Stomach (tissue), 9 donors: Measurements from ENCODE around the gene TMEM165. TPM values are rescaled to one million over a fixed set of nuclear protein-coding genes. Genes with fewer than 3 reads are reported as not detected.
A peak's percentile ranks its signal among the peaks of the same experiment; 100 is the strongest.

Experiments used
- DNase-seq, 2 donors: peaks; one replicate each; pipeline versions ENCODE4 v3.0.0 to v3.0.0-alpha.2; 2013 to 2019
- H3K27ac ChIP-seq, 5 donors: fragments of 200-600 bp in 4 of 5; sonication (generic) in 4 of 5; one replicate each; pipeline ENCODE4 v1.5.1; 2013 to 2019; ENCODE audit warnings: mild to moderate bottlenecking in 1 of 5, moderate library complexity in 1 of 5
- H3K27me3 ChIP-seq, 3 donors: fragments of 200-600 bp; sonication (generic); one replicate each; pipeline ENCODE4 v1.5.1; 2017 to 2019; ENCODE audit warnings: mixed run types in 1 of 3
- H3K36me3 ChIP-seq, 4 donors: fragments of 200-600 bp; sonication (generic); 1 replicate in 3 of 4; 2 replicates in 1 of 4; pipeline ENCODE4 v1.5.1; 2016 to 2019
- H3K4me1 ChIP-seq, 4 donors: fragments of 200-600 bp; sonication (generic); one replicate each; pipeline ENCODE4 v1.5.1; 2016 to 2019
- H3K4me3 ChIP-seq, 4 donors: fragments of 200-600 bp; sonication (generic) in 3 of 4; one replicate each; pipeline ENCODE4 v1.5.1; 2016 to 2019; ENCODE audit warnings: mild to moderate bottlenecking in 1 of 4
- H3K9me3 ChIP-seq, 4 donors: fragments of 200-600 bp; sonication (generic); one replicate each; pipeline ENCODE4 v1.5.1; 2016 to 2019
- CTCF ChIP-seq, 7 experiments: fragments of 450-650 bp in 4 of 7; fragments of 200-600 bp in 3 of 7; sonication (generic) in 3 of 7; IDR thresholded peaks; one replicate each; pipeline ENCODE4 v1.5.1; 2016 to 2019; ENCODE audit warnings: antibody characterized with exemption in 7 of 7, control low read depth in 2 of 7, mild to moderate bottlenecking in 1 of 7
- EP300 ChIP-seq: sonication (generic); formaldehyde crosslinking; IDR thresholded peaks from one replicate; pipeline ENCODE4 v1.6.1; 2017; ENCODE audit warnings: antibody characterized with exemption
- POLR2A ChIP-seq, 4 donors: fragments of 450-650 bp; IDR thresholded peaks; one replicate each; pipeline ENCODE4 v1.6.1; 2016; ENCODE audit warnings: antibody characterized with exemption in 4 of 4, control low read depth in 2 of 4, mild to moderate bottlenecking in 1 of 4, moderate library complexity in 1 of 4
- POLR2AphosphoS5 ChIP-seq, 3 donors: sonication (generic); formaldehyde crosslinking; IDR thresholded peaks; one replicate each; pipeline ENCODE4 v1.6.1; 2016; ENCODE audit warnings: antibody characterized with exemption in 3 of 3
- WGBS, 5 donors: extraction: QIAGEN DNeasy Blood & Tissue Kit in 3 of 5; methylation state at CpG; one replicate each; pipeline versions ENCODE4 v1.1.5 to v1.1.7; 2013 to 2018; 5-methylcytosine and 5-hydroxymethylcytosine counted together
- intact Hi-C: fragments of 100-400 bp; cut with DNase I; formaldehyde crosslinking; loops from one replicate; pipeline ENCODE4 v1.15.1; 2023; ENCODE audit warnings: low total_unique reads
- polyA plus RNA-seq, 3 donors: library from polyadenylated mRNA; stranded (reverse); fragments of 200-250 nt; gene quantifications; one replicate each; pipeline ENCODE4 v1.2.3, GENCODE V29; 2013
- total RNA-seq, 5 donors: library from RNA; depleted of rRNA; stranded (reverse); fragments of >200 nt; gene quantifications; one replicate each; pipeline versions ENCODE4 v1.1.0 to v1.2.3, GENCODE V29; 2014 to 2016
- donor health status: healthy with polysubstance abuse.
- donor health status: Bipolar disorder and iron deficiency.
- donor health status: healthy.

Gene TMEM165
- total and polyA plus RNA-seq, 8 donors: 21.6 to 365 (median 107) TPM

DNA sequence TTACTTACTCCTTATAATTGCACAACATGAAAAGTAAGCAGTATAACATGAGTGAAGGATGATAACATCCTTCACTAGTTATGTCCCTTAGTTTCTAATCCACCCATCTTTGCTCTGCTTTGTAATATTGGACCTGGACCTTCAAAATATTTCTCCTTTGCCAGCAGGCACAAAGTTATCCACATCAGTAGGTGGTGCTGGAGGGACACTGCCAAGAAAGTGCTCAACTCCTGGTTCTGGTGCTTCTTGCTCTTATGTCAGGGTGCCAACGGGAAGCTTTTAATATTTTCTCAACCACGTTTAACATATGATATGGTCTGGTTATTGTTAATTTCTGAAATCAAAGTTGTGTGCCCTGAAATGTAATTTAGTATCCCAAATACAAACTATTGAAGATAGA lies 49.1 kb downstream of the TMEM165 start:
- H3K27ac ChIP-seq: no peak overlapping the region
- H3K9me3 ChIP-seq: no peaks in the 10 kb centered on the region
- no peak overlapping the region for H3K4me3 ChIP-seq
- intact Hi-C loops: no loop called here
- TF ChIP-seq POLR2A (IDR thresholded peaks at IDR 0.05) (no peak), CTCF (IDR thresholded peaks at IDR 0.05) (peak in 2 of 7 experiments; percentile 9 to 36), POLR2AphosphoS5 (IDR thresholded peaks at IDR 0.05) (peak in 1 of 3 donors; percentile 28)
- WGBS, 5 donors: 12 to 35% (median 17%) methylated on average over 2 of the region's 2 CpGs; no CpG with 5 or more reads in 1 of the 5 donors
- peaks cover 12 to 76% (median 70%) of the 10 kb centered on the region in 4 donors for H3K36me3 ChIP-seq
- peak in 1 of 2 donors; percentile 66 for DNase-seq
- peaks cover 0 to 11% (median 3%) of the 10 kb centered on the region in 4 donors for H3K4me1 ChIP-seq
- no peaks in the 10 kb centered on the region for H3K27me3 ChIP-seq

DNA sequence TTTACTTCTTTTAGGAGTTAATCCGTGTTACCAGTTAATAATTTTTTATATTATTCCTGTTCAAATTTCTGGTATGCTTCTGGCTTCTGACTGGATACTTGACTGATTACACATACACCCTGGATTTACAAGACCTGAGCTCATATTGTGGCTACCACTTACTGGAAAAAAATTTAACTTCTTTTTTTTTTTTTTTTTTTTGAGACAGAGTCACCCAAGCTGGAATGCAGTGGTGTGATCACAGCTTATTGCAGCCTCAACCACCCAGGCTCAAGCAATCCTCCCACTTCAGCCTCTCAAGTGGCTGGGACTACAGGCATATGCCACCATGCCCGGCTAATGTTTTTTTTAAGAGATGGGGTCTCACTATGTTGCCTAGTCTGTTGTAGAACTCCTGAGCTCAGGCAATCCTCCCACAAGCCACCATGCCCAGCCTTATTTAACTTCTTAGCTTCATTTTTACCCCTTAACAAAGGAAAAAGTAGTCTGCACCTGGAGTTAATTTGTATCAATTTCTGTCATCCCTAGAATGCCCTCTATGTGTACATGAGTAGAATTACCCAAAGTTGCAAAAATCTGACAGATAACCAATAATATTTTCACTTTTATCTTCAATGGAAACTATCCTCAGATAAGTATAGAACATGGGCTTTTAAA lies 50.3 kb downstream of the TMEM165 start:
- peaks cover 0 to 7% (median 3%) of the 10 kb centered on the region in 4 donors for H3K4me1 ChIP-seq
- H3K4me3 ChIP-seq: no peak overlapping the region
- no peaks in the 10 kb centered on the region for H3K27me3 ChIP-seq
- H3K27ac ChIP-seq: no peak overlapping the region
- WGBS, 5 donors: 94 to 97% (median 95%) methylated on average over 2 of the region's 2 CpGs
- H3K9me3 ChIP-seq: no peaks in the 10 kb centered on the region
- H3K36me3 ChIP-seq: peaks cover 12 to 83% (median 79%) of the 10 kb centered on the region in 4 donors
- intact Hi-C loops: no loop called here
- TF ChIP-seq EP300: no peak
- TF ChIP-seq CTCF (IDR thresholded peaks at IDR 0.05): no peak
- TF ChIP-seq POLR2AphosphoS5 (IDR thresholded peaks at IDR 0.05): no peak
- no peak for TF ChIP-seq POLR2A (IDR thresholded peaks at IDR 0.05)
- no peak for DNase-seq

DNA sequence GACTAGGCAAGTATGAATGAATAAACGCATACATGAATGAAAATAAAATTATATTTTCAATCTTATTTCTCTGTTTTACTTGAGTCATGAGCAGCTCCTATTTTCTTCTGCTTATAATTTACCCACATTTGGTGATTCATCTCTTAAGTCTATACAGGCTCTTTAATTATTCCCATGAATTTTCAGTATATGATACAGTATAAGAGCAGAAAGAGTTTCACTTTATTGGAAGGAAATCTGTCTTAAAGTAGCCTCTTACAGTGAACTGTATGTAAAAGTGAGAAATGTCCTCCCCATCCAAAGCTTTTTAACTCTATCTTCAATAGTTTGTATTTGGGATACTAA lies 50.8 kb downstream of the TMEM165 start:
- no peak for TF ChIP-seq POLR2AphosphoS5 (IDR thresholded peaks at IDR 0.05)
- TF ChIP-seq CTCF (IDR thresholded peaks at IDR 0.05): no peak
- TF ChIP-seq POLR2A (IDR thresholded peaks at IDR 0.05): no peak
- no peak for TF ChIP-seq EP300
- 91 to 98% (median 94%) methylated on average over 1 of the region's 1 CpG for WGBS, 5 donors
- peaks cover 0 to 7% (median 3%) of the 10 kb centered on the region in 4 donors for H3K4me1 ChIP-seq
- H3K4me3 ChIP-seq: no peak overlapping the region
- no peak overlapping the region for H3K27ac ChIP-seq
- intact Hi-C loops: no loop called here
- H3K9me3 ChIP-seq: no peaks in the 10 kb centered on the region
- H3K27me3 ChIP-seq: no peaks in the 10 kb centered on the region
- no peak for DNase-seq
- H3K36me3 ChIP-seq: peaks cover 12 to 82% (median 76%) of the 10 kb centered on the region in 4 donors

DNA sequence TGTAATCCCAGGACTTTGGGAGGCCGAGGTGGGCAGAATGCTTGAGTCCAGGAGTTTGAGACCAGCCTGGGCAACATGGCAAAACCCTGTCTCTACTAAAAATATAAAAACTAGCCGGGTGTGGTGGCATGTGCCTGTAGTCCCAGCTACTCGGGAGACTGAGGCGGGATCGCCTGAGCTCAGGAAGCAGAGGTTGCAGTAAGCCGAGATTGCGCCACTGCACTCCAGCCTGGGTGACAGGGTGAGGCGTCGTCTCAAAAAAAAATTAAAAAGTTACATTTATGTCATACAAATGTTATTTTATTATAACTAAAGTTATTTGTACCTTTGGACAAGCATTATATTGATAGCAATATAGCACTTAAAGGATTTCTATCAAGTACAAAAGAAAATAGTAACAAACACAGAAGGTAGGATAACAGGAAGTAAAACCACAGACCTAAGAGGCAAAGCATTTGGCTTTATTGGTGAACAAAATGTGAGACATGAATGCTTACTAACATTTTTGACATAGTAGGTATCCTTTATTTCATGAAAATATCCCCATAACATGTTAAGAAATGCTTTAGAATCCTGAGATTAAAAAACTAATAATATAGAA lies 51.5 kb downstream of the TMEM165 start:
- DNase-seq: no peak
- intact Hi-C loops: no loop called here
- Histone ChIP-seq H3K36me3 (peaks cover 18 to 82% (median 77%) of the 10 kb centered on the region in 4 donors), H3K4me3 (no peak overlapping the region), H3K27me3 (no peaks in the 10 kb centered on the region), H3K4me1 (peaks cover 0 to 7% (median 3%) of the 10 kb centered on the region in 4 donors), H3K27ac (no peak overlapping the region), H3K9me3 (no peaks in the 10 kb centered on the region)
- no peak for TF ChIP-seq POLR2AphosphoS5 (IDR thresholded peaks at IDR 0.05)
- TF ChIP-seq POLR2A (IDR thresholded peaks at IDR 0.05): no peak
- TF ChIP-seq EP300: no peak
- no peak for TF ChIP-seq CTCF (IDR thresholded peaks at IDR 0.05)
- WGBS, 5 donors: 87 to 95% (median 91%) methylated on average over 9 of the region's 9 CpGs
